Mesenchymal stem cell (in vitro differentiated cells and primary cell): ENCODE results near the gene LMX1B.

ENCODE experiments used
- DNase-seq: peaks from one replicate; pipeline ENCODE4 v3.0.0-alpha.2; 2013
- H2AFZ ChIP-seq: one replicate; pipeline ENCODE4 v1.6.1; 2013; ENCODE audit warnings: low read depth, mild to moderate bottlenecking, control low read depth, inconsistent platforms, low read length, moderate library complexity
- H2AK5ac ChIP-seq: 2 replicates; pipeline ENCODE4 v1.6.1; 2013; ENCODE audit warnings: low read length, moderate library complexity, mild to moderate bottlenecking, inconsistent platforms; ENCODE audit not compliant: severe bottlenecking
- H2BK120ac ChIP-seq: one replicate; pipeline ENCODE4 v1.6.1; 2013; ENCODE audit warnings: low read depth, mild to moderate bottlenecking, inconsistent platforms, low read length, moderate library complexity
- H2BK12ac ChIP-seq, 2 experiments: one replicate each; pipeline ENCODE4 v1.6.1; 2013; ENCODE audit warnings: inconsistent platforms in 2 of 2, low read length in 2 of 2, mild to moderate bottlenecking in 2 of 2, moderate library complexity in 2 of 2, control low read depth in 1 of 2
- H2BK15ac ChIP-seq: one replicate; pipeline ENCODE4 v1.6.1; 2013; ENCODE audit warnings: mild to moderate bottlenecking, low read depth, inconsistent platforms; ENCODE audit not compliant: poor library complexity, severe bottlenecking
- H2BK5ac ChIP-seq: 2 replicates; pipeline ENCODE4 v1.6.1; 2013; ENCODE audit warnings: low read depth, mild to moderate bottlenecking, low read length, control low read depth, inconsistent platforms; ENCODE audit not compliant: poor library complexity, severe bottlenecking
- H3K14ac ChIP-seq, 2 experiments: one replicate each; pipeline ENCODE4 v1.6.1; 2013; ENCODE audit warnings: inconsistent platforms in 2 of 2, low read length in 2 of 2, control low read depth in 1 of 2, mild to moderate bottlenecking in 1 of 2, moderate library complexity in 1 of 2
- H3K18ac ChIP-seq, 2 experiments: one replicate each; pipeline ENCODE4 v1.6.1; 2013; ENCODE audit warnings: inconsistent platforms in 2 of 2, low read length in 2 of 2, control low read depth in 1 of 2, low read depth in 1 of 2, mild to moderate bottlenecking in 1 of 2
- H3K23ac ChIP-seq, 2 experiments: one replicate each; pipeline ENCODE4 v1.6.1; 2013; ENCODE audit warnings: inconsistent platforms in 2 of 2, low read length in 2 of 2, mild to moderate bottlenecking in 2 of 2, moderate library complexity in 2 of 2, control low read depth in 1 of 2
- H3K27ac ChIP-seq: 2 replicates; pipeline ENCODE4 v1.5.1; 2013; ENCODE audit warnings: mild to moderate bottlenecking, moderate library complexity, low read length, control low read depth, inconsistent platforms; ENCODE audit not compliant: poor library complexity, severe bottlenecking
- H3K27me3 ChIP-seq, 2 experiments: 2 replicates each; pipeline versions ENCODE4 v1.6.1 to v1.7.0; 2013; ENCODE audit warnings: low read length in 2 of 2, mild to moderate bottlenecking in 2 of 2, moderate library complexity in 2 of 2, control low read depth in 1 of 2, inconsistent platforms in 1 of 2; ENCODE audit not compliant: control insufficient read depth in 1 of 2, insufficient read depth in 1 of 2
- H3K36me3 ChIP-seq, 2 experiments: 2 replicates each; pipeline versions ENCODE4 v1.6.1 to v1.7.0; 2013; ENCODE audit warnings: low read length in 2 of 2, control low read depth in 1 of 2, inconsistent platforms in 1 of 2, low read depth in 1 of 2, mild to moderate bottlenecking in 1 of 2; ENCODE audit not compliant: insufficient read depth in 2 of 2, control insufficient read depth in 1 of 2
- H3K4ac ChIP-seq, 2 experiments: one replicate each; pipeline ENCODE4 v1.6.1; 2013; ENCODE audit warnings: inconsistent platforms in 2 of 2, low read length in 2 of 2, mild to moderate bottlenecking in 2 of 2, moderate library complexity in 2 of 2, control low read depth in 1 of 2, low read depth in 1 of 2
- H3K4me1 ChIP-seq: 2 replicates; pipeline ENCODE4 v1.6.1; 2013; ENCODE audit warnings: low read depth, low read length, control low read depth; ENCODE audit not compliant: control insufficient read depth, insufficient read depth
- H3K4me2 ChIP-seq: 2 replicates; pipeline ENCODE4 v1.6.1; 2013; ENCODE audit warnings: low read length, mild to moderate bottlenecking, inconsistent platforms; ENCODE audit not compliant: poor library complexity, severe bottlenecking
- H3K4me3 ChIP-seq, 2 experiments: 2 replicates each; pipeline versions ENCODE4 v1.5.1 to v1.7.0; 2013; ENCODE audit warnings: low read length in 2 of 2, mild to moderate bottlenecking in 2 of 2, control low read depth in 1 of 2, low read depth in 1 of 2; ENCODE audit not compliant: insufficient read depth in 1 of 2
- H3K79me1 ChIP-seq: replicated peaks from 2 replicates; pipeline ENCODE4 v1.6.1; 2013; ENCODE audit warnings: mild to moderate bottlenecking, control low read depth, low read length, inconsistent platforms; ENCODE audit not compliant: poor library complexity, severe bottlenecking
- H3K9ac ChIP-seq: 2 replicates; pipeline ENCODE4 v1.7.0; 2013; ENCODE audit warnings: mild to moderate bottlenecking, low read length, moderate library complexity
- H3K9me3 ChIP-seq: 2 replicates; pipeline ENCODE4 v1.7.0; 2013; ENCODE audit warnings: mild to moderate bottlenecking, low read length; ENCODE audit not compliant: control insufficient read depth
- H4K8ac ChIP-seq: one replicate; pipeline ENCODE4 v1.6.1; 2013; ENCODE audit warnings: inconsistent platforms, mild to moderate bottlenecking, low read length, moderate library complexity
- H4K91ac ChIP-seq: one replicate; pipeline ENCODE4 v1.6.1; 2013; ENCODE audit warnings: mild to moderate bottlenecking, low read length, inconsistent platforms
- WGBS: methylation state at CpG from one replicate; pipeline ENCODE4 v1.1.7; 2013; ENCODE audit warnings: mixed read lengths; 5-methylcytosine and 5-hydroxymethylcytosine counted together

Gene LMX1B

DNA sequence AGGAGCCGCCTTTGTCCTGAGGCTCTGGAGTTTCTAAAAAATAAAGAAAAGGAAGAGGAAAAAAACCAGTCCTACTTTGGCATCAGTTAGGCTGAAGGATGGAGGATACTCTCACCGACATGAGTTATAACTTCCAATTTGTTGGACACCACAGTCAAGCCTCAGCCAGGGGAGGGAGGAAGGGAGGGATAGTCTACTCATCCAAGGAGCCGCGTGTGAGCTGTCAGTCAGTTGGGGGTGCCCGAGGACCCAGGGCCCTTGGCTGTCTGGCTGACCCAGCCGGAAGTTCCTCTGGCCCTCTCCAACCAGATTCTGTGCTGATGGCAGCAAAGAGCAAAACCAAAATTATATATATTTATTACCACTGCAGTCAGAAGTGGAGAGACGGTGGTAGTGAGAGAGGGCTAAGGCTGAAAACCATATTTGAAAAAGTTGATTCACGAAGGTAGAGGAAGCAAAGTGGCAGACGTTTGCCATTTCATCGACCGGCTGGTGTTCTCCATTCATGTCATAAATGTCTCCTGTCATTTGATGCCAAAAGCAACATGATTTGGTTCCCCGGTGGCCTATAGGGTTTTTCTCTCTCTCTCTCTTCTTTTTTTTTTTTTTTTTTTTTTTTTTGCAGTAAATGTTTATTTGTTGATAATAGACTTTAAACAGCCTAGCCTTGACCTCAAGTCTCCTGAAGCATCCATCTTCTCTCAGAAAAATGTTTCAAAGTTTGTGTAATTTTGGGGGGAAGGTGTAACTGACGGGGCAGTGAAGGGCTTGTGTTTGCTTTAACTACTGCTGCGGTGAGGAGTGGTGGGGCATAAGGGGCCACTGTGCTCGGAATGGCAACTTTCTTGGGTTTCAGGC is 7.6 kb downstream of the LMX1B start:
- H3K9me3 ChIP-seq = no peaks in the 10 kb centered on the region
- H3K4ac ChIP-seq = no peak overlapping the region
- no peak overlapping the region for H4K91ac ChIP-seq
- no peak overlapping the region for H2BK15ac ChIP-seq
- no peak overlapping the region for H2BK12ac ChIP-seq
- H3K27ac ChIP-seq = no peak overlapping the region
- H4K8ac ChIP-seq = no peak overlapping the region
- no peak overlapping the region for H3K9ac ChIP-seq
- no peak overlapping the region for H3K4me3 ChIP-seq
- no peaks in the 10 kb centered on the region for H3K79me1 ChIP-seq
- no peak overlapping the region for H2BK120ac ChIP-seq
- no peak overlapping the region for H3K23ac ChIP-seq
- no peaks in the 10 kb centered on the region for H3K36me3 ChIP-seq
- peaks cover 11% of the 10 kb centered on the region for H3K4me1 ChIP-seq
- 16% methylated on average over 9 of the region's 15 CpGs for WGBS
- no peak overlapping the region for H2AK5ac ChIP-seq
- no peak for DNase-seq
- no peak overlapping the region for H3K18ac ChIP-seq
- peaks cover 97 to 100% of the 10 kb centered on the region in 2 experiments for H3K27me3 ChIP-seq
- no peak overlapping the region for H3K14ac ChIP-seq
- H2AFZ ChIP-seq = no peak overlapping the region
- no peak overlapping the region for H3K4me2 ChIP-seq
- H2BK5ac ChIP-seq = no peak overlapping the region

DNA sequence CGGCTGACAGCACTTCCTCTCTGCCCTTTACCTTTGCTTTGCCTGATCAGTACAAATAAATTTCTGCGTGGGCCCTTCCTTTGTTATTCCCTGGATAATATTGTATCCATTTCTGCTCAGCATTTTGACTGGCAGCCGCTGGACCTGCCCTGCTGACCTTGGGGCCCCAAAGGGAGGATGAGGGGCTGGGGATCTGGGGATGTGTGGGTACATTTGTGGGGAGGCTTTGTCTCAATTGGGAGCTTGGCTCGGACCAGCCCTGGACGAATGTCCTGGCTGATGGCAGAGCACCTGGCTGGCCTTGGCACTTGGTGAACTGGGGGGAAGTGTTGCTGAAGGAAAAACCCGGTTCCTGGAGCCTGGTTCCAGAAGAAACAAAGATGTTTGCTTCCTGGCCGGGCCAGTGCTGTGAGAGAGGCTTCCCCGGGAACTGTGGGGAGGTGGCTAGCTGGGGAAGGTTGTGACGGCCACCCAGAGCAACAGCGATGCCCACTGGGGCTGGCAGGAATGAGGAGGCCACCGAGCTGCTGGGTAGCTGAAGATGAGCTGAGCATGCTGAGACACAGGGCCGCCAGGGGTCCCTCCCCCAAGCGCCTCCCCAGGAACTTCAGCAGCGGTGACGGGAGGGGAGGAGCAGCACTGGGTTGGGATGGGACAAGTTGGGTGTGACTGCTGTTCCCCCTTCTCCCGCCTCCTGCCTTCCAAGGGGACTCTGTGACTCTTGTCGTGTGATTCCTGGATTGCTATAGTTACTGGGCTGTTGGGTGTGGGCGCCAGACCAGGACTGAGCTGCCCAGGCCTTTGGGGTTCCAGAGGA is 8.4 kb downstream of the LMX1B start:
- WGBS = 3% methylated on average over 18 of the region's 18 CpGs
- Histone ChIP-seq H2BK120ac (no peak overlapping the region), H3K9me3 (no peaks in the 10 kb centered on the region), H3K36me3 (no peaks in the 10 kb centered on the region), H2AFZ (no peak overlapping the region), H3K27me3 (peaks cover 97 to 100% of the 10 kb centered on the region in 2 experiments), H2BK5ac (no peak overlapping the region), H2BK12ac (no peak overlapping the region), H3K14ac (no peak overlapping the region), H4K8ac (no peak overlapping the region), H3K9ac (no peak overlapping the region), H3K4me1 (peaks cover 11% of the 10 kb centered on the region), H2AK5ac (no peak overlapping the region), H3K4me2 (no peak overlapping the region), H3K18ac (no peak overlapping the region), H3K4ac (no peak overlapping the region), H3K23ac (no peak overlapping the region), H3K4me3 (no peak overlapping the region), H3K79me1 (no peaks in the 10 kb centered on the region), H4K91ac (no peak overlapping the region), H2BK15ac (no peak overlapping the region), H3K27ac (no peak overlapping the region)
- no peak for DNase-seq

DNA sequence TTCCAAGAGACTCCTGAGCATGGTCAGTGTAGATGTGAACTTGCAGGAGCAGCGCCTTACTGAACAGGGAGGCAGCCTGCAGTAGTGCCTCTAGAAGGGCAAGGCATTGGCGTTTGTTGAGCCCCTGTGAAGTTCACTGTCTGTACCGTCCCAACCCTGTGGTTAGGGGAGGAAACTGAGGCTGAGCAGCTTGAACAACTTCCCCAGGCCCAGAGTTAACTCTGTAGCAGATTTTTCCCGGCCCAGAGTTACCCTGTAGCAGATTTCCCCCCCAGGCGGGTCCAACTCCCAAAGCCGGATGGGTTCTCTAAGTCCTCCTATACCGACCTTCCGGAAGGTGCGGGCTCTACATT is 9.6 kb downstream of the LMX1B start:
- no peak overlapping the region for H2AK5ac ChIP-seq
- WGBS = 8% methylated on average over 6 of the region's 9 CpGs
- no peak overlapping the region for H3K4ac ChIP-seq
- no peak overlapping the region for H3K9ac ChIP-seq
- H2BK5ac ChIP-seq = no peak overlapping the region
- H4K8ac ChIP-seq = no peak overlapping the region
- no peak overlapping the region for H3K4me2 ChIP-seq
- no peak overlapping the region for H3K14ac ChIP-seq
- peaks cover 11% of the 10 kb centered on the region for H3K4me1 ChIP-seq
- H2AFZ ChIP-seq = no peak overlapping the region
- H2BK15ac ChIP-seq = no peak overlapping the region
- no peak overlapping the region for H3K18ac ChIP-seq
- no peak for DNase-seq
- no peak overlapping the region for H2BK120ac ChIP-seq
- H2BK12ac ChIP-seq = no peak overlapping the region
- H3K23ac ChIP-seq = no peak overlapping the region
- H3K79me1 ChIP-seq = no peaks in the 10 kb centered on the region
- no peak overlapping the region for H3K27ac ChIP-seq
- H3K36me3 ChIP-seq = no peaks in the 10 kb centered on the region
- H3K27me3 ChIP-seq = peaks cover 99 to 100% of the 10 kb centered on the region in 2 experiments
- no peak overlapping the region for H4K91ac ChIP-seq
- H3K4me3 ChIP-seq = no peak overlapping the region
- no peaks in the 10 kb centered on the region for H3K9me3 ChIP-seq
